Mammary epithelial cell (primary cell): ENCODE results near the gene CAB39L.

Experiments used
- CTCF ChIP-seq, 2 donors: IDR thresholded peaks in 1 of 2; conservative IDR thresholded peaks in 1 of 2; 2 replicates each; pipeline ENCODE4 v1.5.1; 2011 to 2012; ENCODE audit warnings: inconsistent platforms in 2 of 2, low read length in 2 of 2, mild to moderate bottlenecking in 2 of 2, control low read depth in 1 of 2, low read depth in 1 of 2; ENCODE audit not compliant: insufficient read depth in 1 of 2; ENCODE audit errors: extremely low read depth in 1 of 2
- EZH2 ChIP-seq: IDR thresholded peaks from 2 replicates; pipeline ENCODE4 v1.6.1; 2012; ENCODE audit warnings: low read length, inconsistent platforms, borderline replicate concordance

- no peak for TF ChIP-seq EZH2
- peak; percentile 86 to 93 for TF ChIP-seq CTCF (conservative IDR thresholded peaks at IDR 0.05 in 1 of 2, IDR thresholded peaks at IDR 0.05 in 1 of 2; ENCODE audit: extremely low read depth in 1 of 2, insufficient read depth in 1 of 2, low read depth in 1 of 2, low read length in 2 of 2)
Measured at GRCh38 chr13:49300739-49301589, 142.9 kb downstream of the CAB39L start.
